SK-N-SH (cell line): ENCODE measurements around the gene FADS3.

ENCODE experiments used
- EP300 ChIP-seq, 2 experiments: IDR thresholded peaks; 2 replicates each; pipeline versions ENCODE4 v1.4.0 to v1.6.1; 2012; ENCODE audit warnings: borderline replicate concordance in 1 of 2, low read depth in 1 of 2, low read length in 1 of 2
- GABPA ChIP-seq: IDR thresholded peaks from 2 replicates; pipeline ENCODE4 v1.4.0; 2012; ENCODE audit warnings: low read depth, mild to moderate bottlenecking
- SIN3A ChIP-seq: IDR thresholded peaks from 2 replicates; pipeline ENCODE4 v1.6.1; 2012; ENCODE audit warnings: low read depth, mild to moderate bottlenecking, low read length, moderate library complexity, borderline replicate concordance
- TCF12 ChIP-seq: IDR thresholded peaks from 2 replicates; pipeline ENCODE4 v1.4.0; 2012
- TF ChIP-seq, protein P1 (sequence below): fragments of 200-600 bp; sonication (generic); IDR thresholded peaks from 2 replicates; pipeline ENCODE4 v1.6.1; 2017; ENCODE audit warnings: antibody characterized with exemption, mild to moderate bottlenecking, moderate library complexity
- TF ChIP-seq, protein P2 (sequence below): IDR thresholded peaks from 2 replicates; pipeline ENCODE4 v1.4.0; 2012; ENCODE audit warnings: low read depth

DNA sequence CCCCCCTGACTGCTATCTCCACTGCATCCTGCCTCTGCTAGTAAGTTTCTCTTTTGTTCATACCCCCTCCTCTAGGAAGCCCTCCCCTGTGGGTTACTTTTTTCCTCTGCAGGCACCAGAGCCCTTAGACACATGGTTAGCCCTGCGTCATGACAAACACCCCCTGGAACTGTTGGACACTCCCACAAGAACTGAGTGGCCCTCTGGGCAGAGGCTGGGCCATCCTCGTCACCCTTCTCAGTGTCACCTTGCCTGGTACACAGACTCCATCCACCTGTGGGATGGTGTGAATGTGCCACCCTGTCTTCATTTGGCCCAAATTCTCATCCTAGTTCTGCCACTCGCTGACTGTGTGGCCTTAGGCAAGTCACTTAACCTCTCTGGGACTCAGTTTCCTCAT lies 30.1 kb upstream of the FADS3 start:
- TF ChIP-seq, protein P1, sequence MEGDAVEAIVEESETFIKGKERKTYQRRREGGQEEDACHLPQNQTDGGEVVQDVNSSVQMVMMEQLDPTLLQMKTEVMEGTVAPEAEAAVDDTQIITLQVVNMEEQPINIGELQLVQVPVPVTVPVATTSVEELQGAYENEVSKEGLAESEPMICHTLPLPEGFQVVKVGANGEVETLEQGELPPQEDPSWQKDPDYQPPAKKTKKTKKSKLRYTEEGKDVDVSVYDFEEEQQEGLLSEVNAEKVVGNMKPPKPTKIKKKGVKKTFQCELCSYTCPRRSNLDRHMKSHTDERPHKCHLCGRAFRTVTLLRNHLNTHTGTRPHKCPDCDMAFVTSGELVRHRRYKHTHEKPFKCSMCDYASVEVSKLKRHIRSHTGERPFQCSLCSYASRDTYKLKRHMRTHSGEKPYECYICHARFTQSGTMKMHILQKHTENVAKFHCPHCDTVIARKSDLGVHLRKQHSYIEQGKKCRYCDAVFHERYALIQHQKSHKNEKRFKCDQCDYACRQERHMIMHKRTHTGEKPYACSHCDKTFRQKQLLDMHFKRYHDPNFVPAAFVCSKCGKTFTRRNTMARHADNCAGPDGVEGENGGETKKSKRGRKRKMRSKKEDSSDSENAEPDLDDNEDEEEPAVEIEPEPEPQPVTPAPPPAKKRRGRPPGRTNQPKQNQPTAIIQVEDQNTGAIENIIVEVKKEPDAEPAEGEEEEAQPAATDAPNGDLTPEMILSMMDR: no peak
- no peak for TF ChIP-seq EP300 (IDR thresholded peaks at IDR 0.05; ENCODE audit: borderline replicate concordance in 1 of 2, low read depth in 1 of 2, low read length in 1 of 2)
- TF ChIP-seq SIN3A: no peak
- no peak for TF ChIP-seq TCF12
- TF ChIP-seq GABPA: no peak
- TF ChIP-seq, protein P2, sequence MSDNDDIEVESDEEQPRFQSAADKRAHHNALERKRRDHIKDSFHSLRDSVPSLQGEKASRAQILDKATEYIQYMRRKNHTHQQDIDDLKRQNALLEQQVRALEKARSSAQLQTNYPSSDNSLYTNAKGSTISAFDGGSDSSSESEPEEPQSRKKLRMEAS: no peak
